NCI-H510A (cell line): ENCODE data around the gene MAN2C1.
"Not testable (repeated sequence)": the region's sequence is repeated elsewhere in the genome, so short reads cannot be mapped to it uniquely, and the experiment has no call there.

ENCODE experiments used
- DNase-seq: peaks from one replicate; lab custom pipeline; 2025; lab: John Stamatoyannopoulos, UW

MAN2C1 gene

GRCh38 chr15:75343953-75344352 is 24.5 kb downstream of the MAN2C1 start:
- not testable (repeated sequence) for DNase-seq

- no peak for DNase-seq
Measured at GRCh38 chr15:75342221-75342620, 26.2 kb downstream of the MAN2C1 start.

GRCh38 chr15:75339531-75340240 is 28.7 kb downstream of the MAN2C1 start:
- DNase-seq: no peak

- DNase-seq: no peak
Measured at GRCh38 chr15:75338661-75339240, 29.7 kb downstream of the MAN2C1 start.

GRCh38 chr15:75335705-75336355 is 32.6 kb downstream of the MAN2C1 start, which contains the start of gene COMMD4:
COMMD4 (plus strand) TSS chr15:75336063; CDS start chr15:75336090, 27 bp downstream.
- peak; percentile 97 for DNase-seq

- DNase-seq: no peak
Measured at GRCh38 chr15:75335313-75335704, 33.1 kb downstream of the MAN2C1 start.

- not testable (repeated sequence) for DNase-seq
Measured at GRCh38 chr15:75333654-75334419, 34.6 kb downstream of the MAN2C1 start.

GRCh38 chr15:75332093-75332492 is 36.3 kb downstream of the MAN2C1 start:
- DNase-seq: not testable (repeated sequence)

GRCh38 chr15:75329571-75329970 is 38.8 kb downstream of the MAN2C1 start:
- DNase-seq: no peak

GRCh38 chr15:75328493-75329314 is 39.7 kb downstream of the MAN2C1 start:
- DNase-seq: no peak

GRCh38 chr15:75327491-75327890 is 40.9 kb downstream of the MAN2C1 start:
- DNase-seq: no peak

GRCh38 chr15:75327005-75327404 is 41.4 kb downstream of the MAN2C1 start:
- DNase-seq: no peak

GRCh38 chr15:75325922-75326321 is 42.5 kb downstream of the MAN2C1 start:
- DNase-seq: no peak

- no peak for DNase-seq
Measured at GRCh38 chr15:75321711-75322110, 46.7 kb downstream of the MAN2C1 start.

GRCh38 chr15:75319231-75319897 is 49.0 kb downstream of the MAN2C1 start:
- not testable (repeated sequence) for DNase-seq

GRCh38 chr15:75314552-75315290 is 53.7 kb downstream of the MAN2C1 start:
- no peak for DNase-seq

GRCh38 chr15:75313116-75313845 is 55.1 kb downstream of the MAN2C1 start:
- no peak for DNase-seq

- not testable (repeated sequence) for DNase-seq
Measured at GRCh38 chr15:75312548-75312947, 55.9 kb downstream of the MAN2C1 start.

GRCh38 chr15:75309711-75310110 is 58.7 kb downstream of the MAN2C1 start:
- no peak for DNase-seq
